Gastroesophageal sphincter (tissue), 4 donors: ENCODE data around the gene PROSER2. TPM values are rescaled to one million over a fixed set of nuclear protein-coding genes. Genes with fewer than 3 reads are reported as not detected.

ENCODE experiments used
- ATAC-seq: fragments of 150-250 bp; one replicate; pipeline ENCODE4 v1.9.1; 2016; ENCODE audit warnings: mild to moderate bottlenecking, moderate library complexity
- H3K27ac ChIP-seq, 4 donors: fragments of 200-600 bp; sonication (generic) in 3 of 4; 1 replicate in 3 of 4; 2 replicates in 1 of 4; pipeline ENCODE4 v1.5.1; 2016 to 2019
- H3K27me3 ChIP-seq: fragments of 200-600 bp; sonication (generic); one replicate; pipeline ENCODE4 v1.5.1; 2019
- H3K36me3 ChIP-seq, 2 donors: fragments of 200-600 bp; sonication (generic); one replicate each; pipeline ENCODE4 v1.5.1; 2019; ENCODE audit warnings: control low read depth in 1 of 2
- H3K4me1 ChIP-seq, 3 donors: fragments of 200-600 bp; sonication (generic); 1 replicate in 2 of 3; 2 replicates in 1 of 3; pipeline ENCODE4 v1.5.1; 2016 to 2019; ENCODE audit warnings: control low read depth in 2 of 3
- H3K4me3 ChIP-seq, 2 donors: fragments of 200-600 bp; sonication (generic); one replicate each; pipeline ENCODE4 v1.5.1; 2019; ENCODE audit warnings: mild to moderate bottlenecking in 1 of 2, moderate library complexity in 1 of 2
- H3K9me3 ChIP-seq, 3 donors: fragments of 200-600 bp; sonication (generic); one replicate each; pipeline ENCODE4 v1.5.1; 2017 to 2019; ENCODE audit warnings: control low read depth in 2 of 3
- EP300 ChIP-seq: sonication (generic); formaldehyde crosslinking; IDR thresholded peaks from one replicate; pipeline ENCODE4 v1.6.1; 2017; ENCODE audit warnings: antibody characterized with exemption, mild to moderate bottlenecking
- POLR2A ChIP-seq, 2 donors: fragments of 450-650 bp; IDR thresholded peaks; one replicate each; pipeline ENCODE4 v1.6.1; 2017; ENCODE audit warnings: antibody characterized with exemption in 2 of 2, mild to moderate bottlenecking in 2 of 2, moderate library complexity in 1 of 2
- POLR2AphosphoS5 ChIP-seq: sonication (generic); formaldehyde crosslinking; IDR thresholded peaks from one replicate; pipeline ENCODE4 v1.6.1; 2017; ENCODE audit warnings: antibody characterized with exemption
- WGBS, 2 donors: methylation state at CpG; one replicate each; pipeline ENCODE4 v1.1.5; 2018; ENCODE audit warnings: low coverage in 1 of 2; 5-methylcytosine and 5-hydroxymethylcytosine counted together
- total RNA-seq, 4 donors: library from RNA; depleted of rRNA; stranded (reverse); fragments of >200 nt; gene quantifications; one replicate each; pipeline ENCODE4 v1.1.0, GENCODE V29; 2016
- TF ChIP-seq, protein P1 (sequence below), 4 experiments: fragments of 200-600 bp in 2 of 4; fragments of 450-650 bp in 2 of 4; sonication (generic) in 1 of 4; IDR thresholded peaks; one replicate each; pipeline ENCODE4 v1.5.1; 2017 to 2019; ENCODE audit warnings: antibody characterized with exemption in 4 of 4, mild to moderate bottlenecking in 2 of 4, moderate library complexity in 2 of 4

PROSER2 gene
- total RNA-seq, 4 donors from 2014 or later: 0.62 to 10.3 (median 1.8) TPM

DNA sequence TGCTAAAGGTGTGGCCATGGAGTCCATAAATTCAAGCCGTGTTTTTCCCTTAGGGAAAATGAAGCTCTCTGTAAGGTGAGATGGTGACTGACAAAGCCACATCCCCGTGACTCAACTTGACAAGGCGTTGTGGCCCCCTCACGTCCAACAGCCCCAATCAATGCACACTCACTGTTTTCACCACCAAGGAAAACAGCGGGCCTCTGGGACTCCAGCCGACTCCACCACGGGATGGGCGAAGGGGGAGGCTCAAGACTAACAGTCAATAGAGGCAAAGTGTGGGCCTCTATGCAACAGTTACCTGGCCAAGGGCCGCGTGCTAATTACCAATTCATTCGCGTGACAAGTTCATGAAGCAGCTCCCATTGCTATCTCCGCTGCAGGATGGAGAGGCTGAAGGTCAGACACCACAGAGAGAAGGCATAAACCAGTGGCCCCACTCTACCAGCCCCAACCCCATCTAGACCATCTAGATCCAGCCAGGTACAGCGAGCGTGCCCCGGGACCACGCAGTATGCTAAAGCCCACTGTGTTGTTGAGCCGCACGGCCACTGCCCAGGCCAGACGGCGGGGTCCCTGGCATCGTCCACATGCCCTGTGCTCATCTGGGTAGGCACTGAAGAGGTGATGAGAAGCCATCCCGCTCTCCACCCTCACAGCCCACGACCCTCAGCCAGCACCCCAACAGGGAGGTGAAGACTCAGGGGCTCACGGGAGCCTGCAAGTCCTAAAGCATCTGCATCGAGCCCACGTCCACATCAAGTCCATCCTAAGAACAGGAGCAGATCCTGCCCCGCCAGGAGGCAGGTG lies 76.1 kb downstream of the PROSER2 start:
- ATAC-seq: no peak
- Histone ChIP-seq H3K27me3 (peaks cover 20% of the 10 kb centered on the region), H3K27ac (no peak overlapping the region), H3K4me3 (no peak overlapping the region), H3K9me3 (no peaks in the 10 kb centered on the region), H3K36me3 (no peaks in the 10 kb centered on the region), H3K4me1 (no peaks in the 10 kb centered on the region)
- 88 to 97% methylated on average over 7 to 19 of the region's 28 CpGs for WGBS, 2 donors
- TF ChIP-seq EP300: no peak
- no peak for TF ChIP-seq POLR2A (IDR thresholded peaks at IDR 0.05)
- TF ChIP-seq POLR2AphosphoS5: no peak
- TF ChIP-seq, protein P1, sequence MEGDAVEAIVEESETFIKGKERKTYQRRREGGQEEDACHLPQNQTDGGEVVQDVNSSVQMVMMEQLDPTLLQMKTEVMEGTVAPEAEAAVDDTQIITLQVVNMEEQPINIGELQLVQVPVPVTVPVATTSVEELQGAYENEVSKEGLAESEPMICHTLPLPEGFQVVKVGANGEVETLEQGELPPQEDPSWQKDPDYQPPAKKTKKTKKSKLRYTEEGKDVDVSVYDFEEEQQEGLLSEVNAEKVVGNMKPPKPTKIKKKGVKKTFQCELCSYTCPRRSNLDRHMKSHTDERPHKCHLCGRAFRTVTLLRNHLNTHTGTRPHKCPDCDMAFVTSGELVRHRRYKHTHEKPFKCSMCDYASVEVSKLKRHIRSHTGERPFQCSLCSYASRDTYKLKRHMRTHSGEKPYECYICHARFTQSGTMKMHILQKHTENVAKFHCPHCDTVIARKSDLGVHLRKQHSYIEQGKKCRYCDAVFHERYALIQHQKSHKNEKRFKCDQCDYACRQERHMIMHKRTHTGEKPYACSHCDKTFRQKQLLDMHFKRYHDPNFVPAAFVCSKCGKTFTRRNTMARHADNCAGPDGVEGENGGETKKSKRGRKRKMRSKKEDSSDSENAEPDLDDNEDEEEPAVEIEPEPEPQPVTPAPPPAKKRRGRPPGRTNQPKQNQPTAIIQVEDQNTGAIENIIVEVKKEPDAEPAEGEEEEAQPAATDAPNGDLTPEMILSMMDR (IDR thresholded peaks at IDR 0.05): no peak

DNA sequence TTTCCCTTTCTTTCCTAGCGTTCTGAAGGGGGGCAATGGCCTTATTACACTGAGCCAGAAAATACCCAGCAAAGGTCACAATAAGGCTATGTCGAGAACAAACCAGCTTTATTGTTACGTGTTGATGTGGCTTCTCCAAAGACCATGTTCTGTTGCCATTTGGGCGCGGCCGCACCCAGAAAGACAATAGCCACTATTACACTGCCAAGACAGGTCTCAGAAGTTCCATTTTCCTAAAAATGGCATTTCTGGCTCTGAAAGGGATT lies 77.8 kb downstream of the PROSER2 start:
- WGBS, 2 donors: 82 to 89% methylated on average over 3 to 6 of the region's 6 CpGs
- no peaks in the 10 kb centered on the region for H3K4me1 ChIP-seq
- H3K27me3 ChIP-seq: peaks cover 20% of the 10 kb centered on the region
- no peak for ATAC-seq
- H3K4me3 ChIP-seq: no peak overlapping the region
- no peaks in the 10 kb centered on the region for H3K9me3 ChIP-seq
- TF ChIP-seq POLR2AphosphoS5 (no peak), POLR2A (IDR thresholded peaks at IDR 0.05) (no peak), EP300 (no peak)
- TF ChIP-seq, protein P1 (IDR thresholded peaks at IDR 0.05): no peak
- no peak overlapping the region for H3K27ac ChIP-seq
- no peaks in the 10 kb centered on the region for H3K36me3 ChIP-seq

DNA sequence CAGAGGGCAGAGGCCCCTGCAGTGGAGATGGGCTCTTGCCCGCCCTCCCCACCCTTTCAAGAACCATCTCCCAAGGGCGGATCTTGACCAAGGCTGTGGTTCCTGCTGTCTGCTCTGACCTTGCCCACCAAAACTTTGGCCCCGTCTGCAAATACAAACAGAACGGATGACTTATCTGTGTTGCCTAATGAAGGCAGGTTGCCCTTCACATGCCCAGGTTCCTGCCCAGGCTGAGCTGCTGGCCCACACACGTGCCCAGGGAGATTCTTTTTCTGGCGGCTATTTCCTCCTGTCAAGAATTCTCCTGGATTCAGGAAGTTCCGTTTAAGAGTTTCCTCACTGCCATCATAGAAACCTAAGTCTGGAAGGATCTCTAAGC lies 78.3 kb downstream of the PROSER2 start:
- TF ChIP-seq POLR2AphosphoS5: no peak
- TF ChIP-seq, protein P1 (IDR thresholded peaks at IDR 0.05): no peak
- no peak for TF ChIP-seq POLR2A (IDR thresholded peaks at IDR 0.05)
- no peak for TF ChIP-seq EP300
- Histone ChIP-seq H3K9me3 (no peaks in the 10 kb centered on the region), H3K27me3 (peaks cover 20% of the 10 kb centered on the region), H3K4me3 (no peak overlapping the region), H3K36me3 (no peaks in the 10 kb centered on the region), H3K27ac (no peak overlapping the region), H3K4me1 (no peaks in the 10 kb centered on the region)
- ATAC-seq: no peak
- WGBS, 2 donors: 56 to 57% methylated on average over 5 to 7 of the region's 7 CpGs

DNA sequence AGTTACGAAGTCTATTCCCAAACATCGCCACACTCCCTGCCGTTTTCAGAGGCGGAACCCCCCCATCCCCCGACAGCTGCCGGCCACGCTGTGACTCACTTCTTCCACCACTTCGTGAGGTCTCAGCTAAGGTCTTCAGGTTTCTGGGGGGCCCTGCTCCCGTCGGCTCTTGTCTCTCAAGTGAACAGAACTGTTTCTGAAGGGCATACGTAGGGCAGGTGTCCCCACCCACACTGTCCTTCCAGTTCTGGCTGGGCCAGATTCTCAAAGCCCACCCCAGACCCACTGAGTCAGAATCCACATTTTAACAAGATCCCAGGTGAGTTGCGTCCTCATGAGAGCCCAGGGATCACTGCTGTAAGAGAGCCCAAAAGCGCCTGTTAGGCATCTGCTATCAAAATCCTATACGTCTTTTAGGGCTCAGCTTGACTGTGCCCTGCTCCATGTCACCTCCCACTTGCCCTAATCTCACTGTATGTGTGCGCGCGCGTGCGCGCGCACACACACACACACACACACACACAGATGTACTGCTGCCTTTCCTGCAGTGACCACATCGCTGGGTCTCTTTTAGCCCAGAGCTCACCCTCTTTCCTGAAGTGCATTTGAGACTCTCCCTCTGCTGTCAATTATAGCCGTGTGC lies 78.8 kb downstream of the PROSER2 start:
- Histone ChIP-seq H3K4me1 (no peaks in the 10 kb centered on the region), H3K36me3 (no peaks in the 10 kb centered on the region), H3K4me3 (no peak overlapping the region), H3K9me3 (no peaks in the 10 kb centered on the region), H3K27me3 (peaks cover 20% of the 10 kb centered on the region), H3K27ac (no peak overlapping the region)
- TF ChIP-seq POLR2A (IDR thresholded peaks at IDR 0.05): no peak
- TF ChIP-seq POLR2AphosphoS5: no peak
- TF ChIP-seq EP300: no peak
- TF ChIP-seq, protein P1 (IDR thresholded peaks at IDR 0.05): no peak
- 61 to 81% methylated on average over 4 to 10 of the region's 23 CpGs for WGBS, 2 donors
- no peak for ATAC-seq

DNA sequence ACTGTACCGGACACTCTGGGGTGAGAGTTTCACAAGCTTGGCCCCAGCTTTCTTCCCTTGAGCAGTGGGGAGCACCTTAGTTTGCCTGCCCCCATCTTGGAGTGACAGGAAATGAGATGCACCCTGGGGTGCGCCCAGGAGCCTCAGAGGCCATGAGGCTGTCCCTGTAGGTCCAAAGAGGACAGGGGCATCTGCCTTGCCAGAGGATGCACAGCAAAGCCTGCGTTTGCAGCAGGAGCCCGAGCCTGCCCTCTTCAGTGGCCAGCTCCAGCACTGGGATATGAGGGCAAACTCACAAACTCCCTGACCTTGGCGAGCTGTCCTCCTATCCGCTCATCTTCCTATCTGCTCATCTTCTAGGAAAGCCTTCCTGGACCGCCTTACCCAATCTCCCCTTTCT lies 79.5 kb downstream of the PROSER2 start:
- no peaks in the 10 kb centered on the region for H3K36me3 ChIP-seq
- H3K4me3 ChIP-seq: no peak overlapping the region
- no peaks in the 10 kb centered on the region for H3K9me3 ChIP-seq
- no peak for ATAC-seq
- H3K27me3 ChIP-seq: peaks cover 20% of the 10 kb centered on the region
- H3K27ac ChIP-seq: no peak overlapping the region
- 85 to 100% methylated on average over 3 to 5 of the region's 7 CpGs for WGBS, 2 donors
- no peak for TF ChIP-seq POLR2AphosphoS5
- no peak for TF ChIP-seq EP300
- TF ChIP-seq, protein P1 (IDR thresholded peaks at IDR 0.05): no peak
- TF ChIP-seq POLR2A (IDR thresholded peaks at IDR 0.05): no peak
- no peaks in the 10 kb centered on the region for H3K4me1 ChIP-seq
